GM21381 (cell line): ENCODE measurements around the gene TRAPPC13.
"Not testable (repeated sequence)": the region's sequence is repeated elsewhere in the genome, so short reads cannot be mapped to it uniquely, and the experiment has no call there.

Experiments used
- ATAC-seq: cut with Tn5 transposase; IDR thresholded peaks from one replicate; pipeline ENCODE4 v1.9.1; 2021; ENCODE audit warnings: mild to moderate bottlenecking, moderate library complexity; ENCODE audit not compliant: unreplicated experiment

Gene TRAPPC13, protein sequence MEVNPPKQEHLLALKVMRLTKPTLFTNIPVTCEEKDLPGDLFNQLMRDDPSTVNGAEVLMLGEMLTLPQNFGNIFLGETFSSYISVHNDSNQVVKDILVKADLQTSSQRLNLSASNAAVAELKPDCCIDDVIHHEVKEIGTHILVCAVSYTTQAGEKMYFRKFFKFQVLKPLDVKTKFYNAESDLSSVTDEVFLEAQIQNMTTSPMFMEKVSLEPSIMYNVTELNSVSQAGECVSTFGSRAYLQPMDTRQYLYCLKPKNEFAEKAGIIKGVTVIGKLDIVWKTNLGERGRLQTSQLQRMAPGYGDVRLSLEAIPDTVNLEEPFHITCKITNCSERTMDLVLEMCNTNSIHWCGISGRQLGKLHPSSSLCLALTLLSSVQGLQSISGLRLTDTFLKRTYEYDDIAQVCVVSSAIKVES

DNA sequence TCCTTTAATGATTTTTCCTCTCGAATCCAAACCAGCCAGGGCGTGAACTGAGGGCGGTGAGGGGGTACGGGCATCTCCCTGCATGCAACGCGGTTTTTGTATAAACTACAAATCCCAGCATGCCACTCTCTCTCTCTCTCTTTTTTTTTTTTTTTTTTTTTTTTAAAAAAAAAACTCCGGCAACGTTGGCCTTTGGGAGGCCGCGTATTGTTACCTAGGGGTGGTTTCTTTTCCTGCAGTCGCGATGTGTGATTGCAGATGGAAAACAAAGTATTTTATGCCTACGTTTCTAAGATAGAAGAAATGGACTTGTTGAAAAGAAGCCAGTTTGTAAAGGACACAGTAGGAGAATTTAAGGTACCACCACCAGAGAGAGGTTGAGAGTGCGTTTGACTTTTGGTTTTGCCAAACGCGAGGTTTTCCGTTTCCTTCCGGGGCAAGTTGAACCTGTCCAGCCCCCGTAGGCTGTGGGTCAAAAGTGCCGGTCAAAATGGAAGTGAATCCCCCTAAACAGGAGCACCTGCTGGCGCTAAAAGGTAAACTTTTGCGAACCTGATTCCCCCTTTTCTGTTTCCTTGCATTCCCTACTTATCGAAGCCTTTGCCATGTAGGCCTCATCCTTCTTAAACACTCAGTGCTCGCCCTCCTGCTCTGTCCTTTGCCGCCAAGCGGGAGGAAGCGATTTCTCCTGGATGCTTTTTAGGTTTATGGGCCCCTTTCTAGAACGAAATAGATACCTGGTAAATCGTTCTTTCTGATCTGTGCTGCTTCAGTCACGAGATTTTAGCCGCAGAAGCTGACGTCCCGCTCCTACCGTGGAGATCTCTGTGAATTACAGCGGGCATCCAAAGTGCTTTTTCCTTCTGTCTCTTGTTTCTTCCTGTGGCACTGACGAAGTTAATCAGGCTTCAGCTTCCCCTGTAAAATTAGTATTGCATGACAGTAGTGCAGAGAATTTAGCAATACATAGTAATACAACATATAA lies at the start of gene TRAPPC13, which contains the start of gene SHLD3:
Gene TRAPPC13, plus strand, starts transcription at position 457 of the 985 bp plus-strand sequence. Its CDS starts 34 bp downstream, at position 491.
Gene SHLD3, plus strand, starts transcription at position 457 of the 985 bp plus-strand sequence. CDS start 4,561 bp downstream, outside the sequence.
- ATAC-seq = peak; percentile 72

DNA sequence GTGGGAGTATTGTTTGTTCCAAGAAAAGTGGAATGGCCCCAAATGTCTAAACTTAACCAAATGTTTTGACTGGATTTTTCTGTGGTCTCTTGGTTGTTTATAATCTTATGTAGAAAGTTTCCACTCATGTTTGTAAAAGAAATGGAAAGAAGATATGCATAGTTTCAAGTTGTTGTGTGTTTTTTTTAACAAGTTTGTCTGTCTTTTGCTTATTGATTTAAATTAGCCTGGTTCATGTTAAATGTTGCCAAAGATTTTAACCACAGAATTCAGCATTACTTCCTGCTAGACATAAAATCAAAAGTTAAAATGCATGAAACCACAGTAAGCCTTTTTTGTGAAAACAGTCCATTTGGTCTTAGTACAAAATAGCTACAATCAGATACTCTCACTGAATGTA lies 47.7 kb upstream of the TRAPPC13 start:
- no peak for ATAC-seq

DNA sequence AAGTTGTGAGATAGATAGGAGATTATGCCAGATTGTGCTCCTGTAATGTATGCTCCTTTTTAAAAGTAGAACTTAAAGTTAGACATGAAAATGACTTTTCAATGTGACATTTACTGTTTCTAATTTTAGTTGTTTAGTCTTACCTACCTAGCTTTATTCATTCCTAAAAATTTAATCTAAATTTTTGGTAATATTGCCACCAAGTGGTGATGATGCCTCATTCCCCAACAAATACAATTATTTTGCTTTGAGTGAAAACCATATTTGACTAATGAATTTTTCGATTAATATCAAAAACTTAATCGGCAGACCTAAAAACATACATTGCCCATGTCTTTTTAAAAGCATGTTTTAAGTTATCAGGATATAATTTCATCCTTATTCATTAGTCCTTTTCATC lies 36.1 kb upstream of the TRAPPC13 start:
- ATAC-seq = no peak

DNA sequence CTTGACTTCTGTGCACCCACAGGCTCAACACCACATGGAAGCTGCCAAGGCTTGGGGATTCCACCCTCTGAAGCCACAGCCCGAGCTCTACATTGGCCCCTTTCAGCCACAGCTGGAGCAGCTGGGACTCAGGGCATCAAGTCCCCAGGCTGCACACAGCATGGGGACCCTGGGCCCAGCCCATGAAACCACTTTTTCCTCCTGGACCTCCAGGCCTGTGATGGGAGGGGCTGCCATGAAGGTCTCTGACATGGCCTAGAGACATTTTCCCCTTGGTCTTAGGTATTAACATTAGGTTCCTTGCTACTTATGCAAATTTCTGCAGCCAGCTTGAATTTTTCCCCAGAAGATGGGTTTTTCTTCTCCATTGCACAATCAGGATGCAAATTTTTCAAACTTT lies 23.1 kb upstream of the TRAPPC13 start:
- ATAC-seq = not testable (repeated sequence)

DNA sequence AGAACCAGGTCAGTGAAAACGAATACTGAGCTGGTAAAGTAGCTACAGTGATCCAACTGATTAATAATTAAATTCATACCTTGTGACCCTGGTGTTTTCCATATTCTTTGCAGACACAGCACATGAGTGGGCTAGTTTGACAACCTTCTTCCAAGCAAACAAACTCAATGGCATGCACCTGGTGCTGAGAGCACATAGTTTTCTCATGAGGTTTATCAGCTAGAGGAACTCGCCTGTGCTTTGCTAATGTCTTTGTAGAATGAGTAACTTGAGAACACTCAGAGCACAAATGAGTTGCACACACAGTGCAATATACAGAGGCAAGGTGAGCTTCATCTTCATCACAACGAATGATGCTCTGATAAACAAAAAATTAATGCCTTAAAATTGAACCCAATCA lies 13.3 kb upstream of the TRAPPC13 start:
- ATAC-seq = no peak

DNA sequence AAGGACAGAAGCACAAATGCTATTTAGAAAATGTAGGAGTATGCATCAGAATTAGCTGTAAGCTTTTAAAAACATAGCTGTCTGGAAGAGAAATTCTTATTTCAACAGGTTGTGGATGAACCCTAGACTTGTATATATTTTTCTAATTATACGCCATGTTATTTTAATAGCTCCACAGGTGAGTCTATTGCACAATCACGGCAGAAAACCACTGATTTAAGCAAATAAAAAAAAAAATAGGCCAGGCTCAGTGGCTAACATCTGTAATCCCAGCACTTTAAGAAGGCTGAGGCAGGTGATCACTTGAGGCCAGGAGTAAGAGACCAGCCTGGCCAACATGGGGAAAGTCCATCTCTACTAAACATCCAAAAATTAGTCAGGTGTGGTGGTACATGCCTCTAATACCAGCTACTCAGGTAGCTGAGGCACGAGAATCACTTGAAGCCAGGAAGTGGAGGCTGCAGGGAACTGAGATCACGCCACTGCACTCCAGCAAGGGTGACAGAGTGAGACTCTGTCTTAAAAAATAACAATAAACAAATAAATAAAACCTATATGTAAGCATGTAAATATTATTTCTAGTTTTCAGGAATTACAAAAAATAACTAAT lies 12.4 kb upstream of the TRAPPC13 start:
- ATAC-seq = no peak

DNA sequence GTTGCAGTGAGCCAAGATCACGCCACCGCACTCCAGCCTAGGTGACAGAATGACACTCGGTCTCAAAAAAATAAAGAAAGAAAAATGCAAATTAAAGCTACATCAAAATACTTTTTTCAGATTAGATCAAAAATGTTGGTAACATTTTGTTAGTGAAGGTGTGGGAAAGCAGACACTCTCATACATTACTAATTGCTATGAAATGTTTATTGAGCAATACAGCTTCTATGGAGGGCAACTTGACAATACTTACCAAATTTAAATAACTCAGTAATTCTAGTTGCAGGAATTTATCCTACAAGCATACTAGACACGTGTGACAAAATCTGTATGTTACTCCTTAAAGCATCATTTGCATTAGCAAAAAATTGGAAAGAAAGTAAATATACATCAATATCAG lies 4.8 kb upstream of the TRAPPC13 start:
- ATAC-seq = no peak

DNA sequence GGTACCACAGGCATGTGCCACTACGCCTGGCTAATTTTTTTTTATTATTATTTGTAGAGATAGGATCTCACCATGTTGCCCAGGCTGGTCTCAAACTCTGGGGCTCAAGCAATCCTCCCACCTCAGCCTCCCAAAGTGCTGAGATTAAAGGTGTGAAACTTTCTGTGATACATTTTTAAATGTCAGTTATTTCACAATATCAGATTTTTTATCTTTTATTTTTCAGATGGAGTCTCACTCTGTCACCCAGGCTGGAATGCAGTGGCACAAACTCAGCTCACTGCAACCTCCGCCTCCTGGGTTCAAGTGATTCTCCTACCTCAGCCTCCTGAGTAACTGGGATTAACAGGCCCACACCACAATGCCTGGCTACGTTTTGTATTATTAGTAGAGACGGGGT lies 2.9 kb upstream of the TRAPPC13 start:
- ATAC-seq = not testable (repeated sequence)

DNA sequence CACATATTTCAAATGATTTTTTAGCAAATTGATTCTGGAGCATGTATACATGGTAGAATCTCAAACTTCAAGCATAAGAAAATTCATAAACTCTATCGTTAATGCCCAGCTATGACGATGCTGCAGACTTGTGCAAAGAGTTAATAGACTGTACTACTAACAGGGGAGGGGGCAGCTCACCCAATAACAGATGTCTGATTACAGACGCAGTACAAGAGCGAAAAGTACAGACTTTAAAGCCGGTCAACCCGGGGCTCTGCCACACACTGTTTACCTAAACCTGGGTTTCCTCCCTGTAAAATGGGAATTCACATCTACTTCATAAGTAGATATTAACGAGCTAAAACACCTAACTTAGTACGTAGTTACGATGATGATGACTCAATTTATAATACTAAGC lies 1.3 kb upstream of the TRAPPC13 start:
- ATAC-seq = no peak

DNA sequence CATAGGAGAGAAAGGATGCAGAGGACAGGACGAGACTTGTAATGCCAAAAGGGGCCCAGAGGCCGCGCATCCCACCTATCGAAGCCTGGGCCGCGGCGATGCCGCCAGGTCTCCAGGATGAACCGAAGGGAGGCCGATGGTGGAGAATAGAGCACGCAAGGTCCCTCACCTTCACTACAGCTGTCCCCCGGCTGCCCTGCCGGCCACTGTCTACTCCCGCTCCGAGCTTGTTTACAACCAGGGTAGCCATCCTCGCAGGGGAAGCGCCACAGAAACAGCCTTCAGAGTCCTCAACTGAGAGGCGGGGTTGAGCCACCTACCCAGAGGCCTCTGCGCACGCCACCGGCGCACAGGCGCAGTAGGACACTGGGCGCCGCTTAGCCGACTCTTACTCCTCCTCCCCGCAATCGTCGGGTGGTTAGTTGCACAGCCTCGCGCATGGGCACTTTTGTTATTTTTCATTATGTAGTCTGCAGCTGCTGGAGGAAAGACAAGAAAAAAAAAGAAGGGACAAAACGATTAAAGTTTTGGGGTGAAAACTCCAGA lies 729 bp upstream of the TRAPPC13 start, which contains the start of gene TRIM23:
Gene TRIM23, minus strand, starts transcription at position 309 of the 546 bp plus-strand sequence. Its CDS starts 59 bp downstream, at position 250.
- ATAC-seq = peak; percentile 93

DNA sequence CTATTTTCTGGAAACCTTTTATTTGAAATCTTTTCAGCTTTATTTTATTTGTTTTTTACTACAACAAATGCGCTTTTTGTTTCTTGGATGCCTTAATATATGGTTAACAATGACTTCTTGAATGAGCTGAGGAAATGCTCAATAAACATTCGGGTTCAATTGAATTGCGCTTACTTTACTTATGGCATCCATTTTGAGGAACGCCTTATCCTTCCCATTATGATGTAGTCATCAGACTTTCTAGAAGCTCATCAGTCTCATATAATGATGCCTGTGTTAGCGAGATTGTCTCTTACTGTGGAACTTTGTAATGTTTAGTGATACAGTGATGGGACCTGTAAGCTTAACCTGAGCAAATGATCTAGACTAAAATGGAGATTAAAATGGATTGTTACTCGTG lies 916 bp downstream of the TRAPPC13 start:
- no peak for ATAC-seq

DNA sequence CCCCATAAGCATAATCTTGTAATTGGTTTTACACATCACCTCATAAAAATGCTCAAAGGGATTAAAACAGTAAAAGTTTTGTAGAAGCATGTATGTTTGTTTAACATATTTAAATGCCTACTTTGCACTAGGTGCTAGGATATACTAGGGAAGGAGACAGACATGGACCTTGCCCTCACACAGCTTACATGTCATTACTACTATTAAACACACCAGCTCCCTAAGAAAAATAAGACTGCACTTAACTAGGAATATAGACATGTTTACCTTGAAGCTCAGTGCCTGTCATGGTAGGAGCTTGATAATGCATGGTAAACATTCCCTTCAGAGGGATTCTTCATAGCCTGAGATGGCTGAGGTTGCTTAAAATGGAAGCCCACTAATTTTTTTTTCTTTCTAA lies 6.2 kb downstream of the TRAPPC13 start:
- ATAC-seq = no peak

DNA sequence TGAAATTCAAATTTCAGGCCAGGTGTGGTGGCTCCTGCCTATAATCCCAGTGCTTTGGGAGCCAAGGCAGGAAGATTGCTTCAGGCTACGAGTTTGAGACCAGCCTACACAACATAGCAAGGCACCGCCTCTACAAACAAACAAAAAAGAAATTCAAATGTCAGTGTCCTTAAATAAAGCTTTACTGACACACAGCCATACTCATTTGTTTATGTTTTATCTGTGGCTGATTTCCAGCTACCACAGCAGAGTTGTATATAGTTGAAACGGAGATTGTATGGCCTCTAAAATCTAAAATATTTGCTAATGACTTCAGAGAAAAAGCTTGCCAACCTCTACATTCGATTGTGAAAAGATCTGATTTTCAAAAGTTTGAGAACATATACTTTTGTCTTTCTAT lies 15.4 kb downstream of the TRAPPC13 start:
- ATAC-seq = no peak

DNA sequence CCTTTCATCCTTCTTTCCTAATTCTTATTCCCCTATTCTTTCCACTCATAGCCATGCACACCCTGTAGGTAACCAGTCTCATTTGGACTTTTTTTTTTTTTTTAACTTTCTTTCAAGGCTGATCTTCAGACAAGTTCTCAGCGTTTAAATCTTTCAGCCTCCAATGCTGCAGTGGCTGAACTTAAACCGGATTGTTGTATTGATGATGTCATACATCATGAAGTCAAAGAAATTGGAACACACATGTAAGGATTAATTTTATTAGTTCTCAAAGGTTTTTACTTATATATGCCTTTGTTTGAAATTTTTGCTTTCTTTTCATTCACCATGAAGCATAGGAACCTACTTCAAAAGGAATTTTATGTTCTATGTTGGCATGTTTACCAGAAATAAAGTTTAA lies 22.1 kb downstream of the TRAPPC13 start:
- no peak for ATAC-seq

DNA sequence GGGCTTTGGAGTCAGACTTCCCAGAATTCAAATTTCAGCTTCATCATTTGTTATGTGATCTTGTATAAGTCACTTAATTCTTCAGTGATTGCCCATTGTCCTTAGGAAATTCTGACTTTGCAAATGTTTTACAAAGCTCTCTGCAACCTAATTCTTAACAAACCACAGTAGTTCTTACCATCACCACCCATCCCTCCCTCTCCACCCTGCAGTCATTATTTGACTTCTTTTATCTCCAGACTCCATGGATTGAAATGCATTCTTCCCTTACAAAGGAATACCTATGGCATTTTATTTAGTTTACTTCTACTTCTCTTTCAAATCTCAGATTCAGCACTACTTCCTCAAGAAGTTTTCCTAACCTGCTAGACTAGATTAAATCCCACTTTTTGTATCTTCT lies 23.1 kb downstream of the TRAPPC13 start:
- no peak for ATAC-seq

DNA sequence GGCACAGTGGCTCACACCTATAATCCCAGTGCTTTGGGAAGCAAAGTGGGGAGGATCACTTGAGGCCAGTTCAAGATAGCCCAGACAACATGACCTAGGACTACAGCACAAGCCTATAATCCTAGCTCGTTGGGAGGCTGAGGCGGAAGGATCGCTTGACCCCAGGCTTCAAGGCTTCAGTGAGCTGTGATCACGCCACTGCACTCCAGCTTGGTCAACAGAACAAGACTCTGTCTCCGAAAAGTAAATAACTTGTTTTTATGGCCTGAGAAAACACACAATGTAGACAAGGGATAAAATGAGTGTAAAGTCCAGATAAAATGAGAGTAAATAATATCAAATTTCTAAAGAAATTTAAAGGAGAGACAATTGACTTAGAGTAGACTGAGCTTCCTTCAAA lies 26.3 kb downstream of the TRAPPC13 start:
- no peak for ATAC-seq

DNA sequence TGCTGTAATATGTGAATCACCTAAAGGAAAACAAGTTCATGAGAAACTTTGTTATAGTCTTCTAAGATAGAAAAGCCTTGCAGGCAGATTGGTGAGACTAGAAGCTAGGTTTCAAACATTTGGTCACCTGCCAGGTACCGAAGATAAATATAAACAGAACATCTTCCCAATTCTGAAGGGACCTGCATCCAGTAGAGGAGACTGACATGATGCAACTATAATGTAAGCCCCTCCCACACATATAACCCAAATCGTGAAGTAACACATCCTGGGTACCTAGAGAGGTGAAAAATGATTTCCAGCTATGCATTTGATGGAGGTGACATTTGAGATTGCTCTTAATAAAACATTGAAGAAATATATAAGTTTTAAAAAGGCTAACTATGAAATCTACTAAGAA lies 29.9 kb downstream of the TRAPPC13 start:
- ATAC-seq = no peak

DNA sequence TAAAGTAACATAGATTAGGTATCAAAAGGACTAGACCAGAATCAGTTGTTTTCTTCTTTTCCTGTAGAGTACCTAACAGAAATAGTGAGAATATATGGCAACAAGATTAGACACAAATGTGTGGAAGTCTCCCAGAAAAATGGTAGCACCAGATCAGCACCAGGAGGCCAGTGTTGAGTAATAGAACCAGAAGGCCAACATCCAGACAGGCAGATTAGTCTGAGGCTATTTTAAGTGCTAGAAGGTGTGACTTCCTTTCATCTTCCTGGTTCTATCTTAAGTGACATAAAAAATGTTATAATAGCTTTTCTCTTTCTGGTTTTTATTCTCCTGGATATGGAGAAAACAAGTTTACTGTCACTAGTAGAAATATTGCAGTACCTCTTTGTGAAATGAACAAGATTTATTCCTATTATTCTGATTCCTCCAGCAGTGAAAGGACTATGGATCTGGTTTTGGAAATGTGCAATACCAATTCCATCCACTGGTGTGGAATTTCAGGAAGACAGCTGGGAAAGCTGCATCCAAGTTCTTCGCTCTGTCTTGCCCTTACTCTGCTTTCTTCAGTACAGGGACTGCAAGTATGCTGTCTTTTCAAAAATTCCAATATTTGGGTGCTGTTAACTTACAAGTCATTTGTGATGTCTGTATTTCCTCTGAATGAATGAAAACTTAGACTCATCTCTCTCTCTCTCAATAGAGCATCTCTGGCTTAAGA lies 39.1 kb downstream of the TRAPPC13 start:
- no peak for ATAC-seq

DNA sequence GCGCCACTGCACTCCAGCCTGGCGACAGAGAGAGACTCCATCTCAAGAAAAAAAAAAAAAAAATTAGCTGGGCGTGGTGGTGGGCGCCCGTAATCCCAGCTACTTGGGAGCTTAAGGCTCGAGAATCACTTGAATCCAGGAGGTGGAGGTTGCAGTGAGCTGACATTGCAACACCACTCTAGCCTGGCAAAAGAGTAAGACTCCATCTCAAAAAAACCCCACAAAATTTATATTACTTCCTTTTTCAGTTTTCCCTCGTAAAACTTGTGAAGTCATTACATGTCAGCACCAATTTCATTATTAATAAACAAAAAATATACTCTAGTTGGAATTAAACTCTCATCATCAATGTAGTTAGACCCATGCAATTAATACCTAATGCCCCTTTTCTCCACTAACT lies 43.9 kb downstream of the TRAPPC13 start:
- ATAC-seq = no peak

DNA sequence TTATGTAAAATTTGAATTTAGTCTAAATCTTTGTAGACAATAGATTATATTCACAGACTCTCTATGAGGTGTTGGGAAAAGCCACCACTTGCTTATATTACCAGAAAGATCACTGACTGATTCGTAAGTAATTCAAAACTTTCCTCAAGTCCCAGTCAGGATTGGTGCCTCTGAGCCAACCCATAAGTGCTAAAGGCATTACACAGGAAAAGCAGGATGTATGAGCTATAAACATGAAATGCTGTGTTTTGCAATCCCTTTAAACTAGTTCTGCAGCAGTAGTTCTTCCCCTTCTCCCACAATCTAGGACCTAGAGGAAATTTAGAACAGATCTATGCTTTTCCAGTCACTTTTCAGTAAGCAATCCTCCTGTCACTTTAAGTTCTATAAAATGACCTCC lies 48.0 kb downstream of the TRAPPC13 start:
- ATAC-seq = no peak
